BJ (cell line): Measurements from ENCODE around the gene VSX1. TPM values are rescaled to one million over a fixed set of nuclear protein-coding genes. Genes with fewer than 3 reads are reported as not detected.

Source experiments
- CTCF ChIA-PET: fragments of 350-600 bp; formaldehyde crosslinking; extraction: SDS; loops from one replicate; lab custom pipeline; 2021; ENCODE audit warnings: antibody characterized with exemption, inconsistent platforms; lab: Yijun Ruan, JAX
- POLR2A ChIA-PET: fragments of 300-600 bp; sonication (Branson Sonifier 250); formaldehyde crosslinking; extraction: SDS; loops from one replicate; lab custom pipeline; 2021; ENCODE audit warnings: antibody characterized with exemption; lab: Charles Lee
- DNase-seq: peaks from one replicate; pipeline ENCODE4 v3.0.0-alpha.2; 2011; ENCODE audit warnings: low read depth
- H3K27me3 ChIP-seq: 2 replicates; pipeline ENCODE4 v1.6.0; 2011; ENCODE audit warnings: low read length; ENCODE audit not compliant: control insufficient read depth, insufficient read depth
- H3K36me3 ChIP-seq: 2 replicates; pipeline ENCODE4 v1.5.1; 2011; ENCODE audit warnings: low read length; ENCODE audit not compliant: control insufficient read depth, insufficient read depth
- H3K4me3 ChIP-seq: 2 replicates; pipeline ENCODE4 v1.5.1; 2011; ENCODE audit warnings: low read depth, mild to moderate bottlenecking, control low read depth, low read length
- polyA plus RNA-seq: library from polyadenylated mRNA; depleted of rRNA; stranded (reverse); fragments of >200 nt; gene quantifications from 2 replicates; pipeline ENCODE4 v1.2.3, GENCODE V29; 2011
- TF ChIP-seq, protein P1 (sequence below): IDR thresholded peaks from 2 replicates; pipeline ENCODE4 v1.5.1; 2011; ENCODE audit warnings: low read depth, mild to moderate bottlenecking, control low read depth, inconsistent platforms, low read length, moderate library complexity; ENCODE audit not compliant: insufficient read depth

The VSX1 gene
- polyA plus RNA-seq, 1 experiment: not detected

DNA sequence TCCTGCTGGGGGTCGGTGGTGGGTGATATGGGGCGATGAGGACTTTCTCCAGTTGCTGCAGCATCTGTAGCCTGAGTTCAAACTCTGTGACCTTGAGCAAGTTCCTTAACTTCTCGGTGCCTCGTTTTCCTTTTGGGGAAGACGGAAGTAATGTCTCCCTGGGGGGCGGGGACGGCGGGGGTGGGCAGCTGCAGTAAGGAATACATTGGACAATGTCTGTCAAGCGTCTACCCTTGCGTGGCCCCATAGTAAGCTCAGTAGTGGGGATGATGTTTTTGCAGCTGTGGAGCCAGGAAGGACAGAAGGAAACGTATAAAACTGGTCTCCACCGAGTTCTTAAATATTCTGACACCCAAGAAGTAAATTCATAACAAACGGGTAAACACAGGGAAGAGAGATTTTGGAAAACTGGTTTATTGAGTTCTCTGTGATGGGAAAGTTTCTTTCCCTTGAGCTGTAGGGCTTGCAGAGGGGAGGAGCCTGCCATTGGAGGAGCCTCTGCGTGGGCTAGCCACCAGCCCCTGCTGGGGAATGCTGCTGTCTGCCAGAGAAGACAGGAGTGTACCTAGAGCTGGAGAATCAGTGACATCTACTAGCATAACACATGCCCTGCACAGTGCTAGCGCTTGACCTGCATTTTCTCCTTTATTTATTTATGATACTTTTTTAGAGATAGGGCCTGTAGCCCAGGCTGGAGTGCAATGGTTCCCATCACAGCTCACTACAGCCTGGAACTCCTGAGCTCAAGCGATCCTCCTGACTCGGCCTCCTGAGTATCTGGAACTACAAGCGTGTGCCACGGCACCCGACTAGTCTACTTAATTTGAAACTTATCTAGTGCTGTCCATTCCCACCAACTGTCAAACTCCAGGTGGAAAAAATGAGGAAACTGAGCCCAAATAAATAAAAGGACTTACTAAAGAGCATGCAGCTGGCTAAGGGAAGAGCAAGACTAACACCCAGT is 22.8 kb downstream of the VSX1 start:
- ChIA-PET CTCF (interaction anchor here (1.3 to 8.8 kb wide), 2 partner anchors 59 to 65 kb away, joined by 4 to 216 read pairs; partner anchors contain the start of gene APMAP), POLR2A (no interaction called here)

DNA sequence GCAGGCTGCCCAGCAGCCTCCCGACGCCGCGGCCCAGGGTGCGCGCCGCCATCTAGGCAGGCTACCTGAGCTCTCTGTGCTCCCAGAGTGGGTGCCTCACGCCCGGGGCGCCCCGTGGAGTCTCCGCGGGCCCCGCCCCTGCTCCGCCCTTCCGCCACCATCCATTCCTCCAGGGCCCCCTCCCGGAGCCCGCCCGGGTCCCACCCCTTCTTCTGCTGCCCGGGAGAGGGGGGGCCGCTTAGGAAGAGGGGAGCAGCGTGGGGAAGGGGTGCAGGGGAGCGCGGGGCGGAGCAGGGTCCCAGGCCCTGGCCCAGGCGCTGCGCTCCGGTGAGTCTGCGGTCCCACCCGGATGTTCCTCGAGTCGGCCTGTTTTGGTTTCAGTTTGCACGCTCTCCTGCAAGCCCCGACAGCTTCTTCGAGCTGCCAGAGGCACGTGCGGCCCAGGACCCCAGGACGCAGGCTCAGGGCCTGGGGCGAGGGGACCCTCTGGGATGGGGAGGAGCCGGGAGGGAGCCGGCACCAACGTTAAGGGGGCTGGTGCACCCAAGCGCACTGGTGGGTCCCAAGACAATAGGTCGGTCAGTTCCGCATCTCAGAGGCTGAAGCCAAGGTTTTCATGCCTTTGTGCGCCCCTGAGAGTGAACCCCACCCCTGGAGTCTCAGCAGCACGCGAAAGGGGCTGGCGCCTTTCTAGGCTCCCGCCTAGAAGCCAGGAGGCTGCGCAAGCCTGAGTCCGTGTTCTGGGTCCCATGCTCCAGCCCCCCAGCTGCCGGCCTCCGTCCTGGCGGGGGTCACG is 23.7 kb downstream of the VSX1 start, which contains the start of gene ACSS1:
TSS of gene ACSS1 (minus strand) at position 89 of the 796 bp plus-strand sequence. CDS start at position 52, 37 bp downstream.
- no peak for DNase-seq
- Histone ChIP-seq H3K27me3 (peaks cover 21% of the 10 kb centered on the region), H3K36me3 (no peaks in the 10 kb centered on the region), H3K4me3 (peak within 1 kb of the TSS; percentile 58)
- TF ChIP-seq, protein P1, sequence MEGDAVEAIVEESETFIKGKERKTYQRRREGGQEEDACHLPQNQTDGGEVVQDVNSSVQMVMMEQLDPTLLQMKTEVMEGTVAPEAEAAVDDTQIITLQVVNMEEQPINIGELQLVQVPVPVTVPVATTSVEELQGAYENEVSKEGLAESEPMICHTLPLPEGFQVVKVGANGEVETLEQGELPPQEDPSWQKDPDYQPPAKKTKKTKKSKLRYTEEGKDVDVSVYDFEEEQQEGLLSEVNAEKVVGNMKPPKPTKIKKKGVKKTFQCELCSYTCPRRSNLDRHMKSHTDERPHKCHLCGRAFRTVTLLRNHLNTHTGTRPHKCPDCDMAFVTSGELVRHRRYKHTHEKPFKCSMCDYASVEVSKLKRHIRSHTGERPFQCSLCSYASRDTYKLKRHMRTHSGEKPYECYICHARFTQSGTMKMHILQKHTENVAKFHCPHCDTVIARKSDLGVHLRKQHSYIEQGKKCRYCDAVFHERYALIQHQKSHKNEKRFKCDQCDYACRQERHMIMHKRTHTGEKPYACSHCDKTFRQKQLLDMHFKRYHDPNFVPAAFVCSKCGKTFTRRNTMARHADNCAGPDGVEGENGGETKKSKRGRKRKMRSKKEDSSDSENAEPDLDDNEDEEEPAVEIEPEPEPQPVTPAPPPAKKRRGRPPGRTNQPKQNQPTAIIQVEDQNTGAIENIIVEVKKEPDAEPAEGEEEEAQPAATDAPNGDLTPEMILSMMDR: no peak
- CTCF ChIA-PET: interaction anchor here (1.3 to 8.8 kb wide), 3 partner anchors 58 to 64 kb away, joined by 4 to 216 read pairs (median 8); partner anchors contain the start of gene APMAP
- POLR2A ChIA-PET: no interaction called here

More for the DNA sequence above, 22.8 kb downstream of the VSX1 start:
- Histone ChIP-seq H3K4me3 (peak overlapping the region; percentile 58), H3K36me3 (no peaks in the 10 kb centered on the region), H3K27me3 (peaks cover 30% of the 10 kb centered on the region)
- TF ChIP-seq, protein P1: no peak
- DNase-seq: no peak

DNA sequence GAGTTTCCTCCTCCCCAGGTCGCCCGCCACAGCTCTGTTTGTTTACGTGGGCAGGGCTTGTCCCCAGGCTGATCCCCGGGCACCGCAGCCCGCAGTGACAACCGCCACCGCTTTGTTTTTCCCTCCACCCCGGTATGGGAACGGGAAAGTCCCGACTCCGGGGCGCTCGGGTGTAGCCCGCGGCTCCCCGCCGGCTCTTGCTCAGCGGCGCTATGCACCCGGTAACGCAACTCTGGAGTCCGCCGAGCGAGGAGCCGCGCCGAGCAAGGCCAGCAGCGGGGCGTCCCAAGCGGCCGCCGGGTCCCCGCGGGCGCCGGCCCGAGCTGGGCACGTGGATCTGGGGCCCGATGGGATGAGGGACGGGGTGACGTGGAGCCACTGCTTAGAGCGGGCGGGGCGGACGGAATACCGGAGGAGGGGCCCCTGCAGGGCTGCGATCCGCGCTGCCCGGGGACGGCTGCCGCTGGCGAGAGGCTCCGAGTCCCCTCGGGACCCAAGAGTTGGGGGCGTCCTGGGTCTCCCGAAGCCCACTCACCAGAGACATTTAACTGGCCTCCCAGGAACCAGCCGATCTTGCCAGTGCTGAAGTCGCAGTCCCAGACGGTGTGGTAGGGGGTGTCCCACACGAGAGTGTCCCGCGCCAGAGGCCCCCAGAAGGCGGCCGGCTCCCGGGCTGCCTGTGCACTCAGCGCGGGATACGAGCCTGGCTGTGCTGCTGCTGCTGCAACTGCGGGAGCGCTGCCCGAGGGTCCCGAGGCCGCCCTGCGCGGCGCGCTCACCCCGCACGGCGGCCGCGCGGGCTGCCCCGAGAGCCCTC is 24.5 kb downstream of the VSX1 start:
- TF ChIP-seq, protein P1: no peak
- Histone ChIP-seq H3K36me3 (no peaks in the 10 kb centered on the region), H3K27me3 (peaks cover 18% of the 10 kb centered on the region), H3K4me3 (peak overlapping the region; percentile 58)
- no peak for DNase-seq
- POLR2A ChIA-PET: no interaction called here
- CTCF ChIA-PET: interaction anchor here (1.0 to 2.2 kb wide), 2 partner anchors 8 to 64 kb away, joined by 3 to 8 read pairs; no protein-coding TSS in a partner anchor

DNA sequence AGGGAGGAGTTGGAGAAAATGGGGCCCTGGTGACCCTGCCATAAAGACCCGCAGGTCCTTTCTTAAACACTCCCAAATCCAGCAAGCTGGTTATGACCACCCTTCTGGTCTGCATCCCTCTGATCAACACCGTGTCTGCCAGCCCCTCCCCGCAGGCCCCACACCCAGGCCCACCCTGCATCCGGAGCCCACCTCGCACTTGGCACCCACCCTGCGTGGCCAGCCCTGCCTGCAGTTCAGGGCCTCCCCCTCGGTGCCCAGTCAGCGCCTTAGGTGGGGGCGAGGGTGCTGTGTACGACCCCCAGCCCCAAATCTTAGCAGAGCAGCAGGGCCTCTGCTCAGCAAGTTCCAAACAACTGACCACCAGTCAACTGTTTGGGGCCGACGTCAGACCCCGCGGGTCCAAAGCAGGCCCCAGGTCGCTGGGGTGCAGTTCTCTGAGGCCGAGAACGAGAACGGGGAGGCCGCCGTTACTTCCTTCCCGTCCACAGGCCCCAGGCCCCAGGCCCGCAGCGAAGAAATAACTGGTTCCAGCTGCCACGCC is 25.2 kb downstream of the VSX1 start:
- ChIA-PET POLR2A (no interaction called here), CTCF (interaction anchor here (1.0 to 2.2 kb wide), 2 partner anchors 9 to 63 kb away, joined by 3 to 8 read pairs; no protein-coding TSS in a partner anchor)
- Histone ChIP-seq H3K27me3 (peaks cover 13% of the 10 kb centered on the region), H3K36me3 (no peaks in the 10 kb centered on the region), H3K4me3 (peak overlapping the region; percentile 58)
- DNase-seq: no peak
- TF ChIP-seq, protein P1: no peak
